T47D (cell line): ENCODE results near the gene OGA.
A peak's percentile ranks its signal among the peaks of the same experiment; 100 is the strongest.

ENCODE experiments used
- DNase-seq, 2 experiments: peaks; one replicate each; pipeline versions ENCODE4 v3.0.0 to v3.0.0-alpha.2; 2011 to 2012; ENCODE audit warnings: low read depth in 1 of 2, low spot score in 1 of 2
- JUND ChIP-seq: IDR thresholded peaks from 2 replicates; pipeline ENCODE4 v1.6.1; 2012; ENCODE audit warnings: low read depth
- in situ Hi-C: cut with HindIII; loops from 2 replicates; pipeline ENCODE4 v1.10.0; 2016; ENCODE audit warnings: low sequenced_read_pairs, low pct_unique_long_range_greater_than_20kb

Gene OGA

DNA sequence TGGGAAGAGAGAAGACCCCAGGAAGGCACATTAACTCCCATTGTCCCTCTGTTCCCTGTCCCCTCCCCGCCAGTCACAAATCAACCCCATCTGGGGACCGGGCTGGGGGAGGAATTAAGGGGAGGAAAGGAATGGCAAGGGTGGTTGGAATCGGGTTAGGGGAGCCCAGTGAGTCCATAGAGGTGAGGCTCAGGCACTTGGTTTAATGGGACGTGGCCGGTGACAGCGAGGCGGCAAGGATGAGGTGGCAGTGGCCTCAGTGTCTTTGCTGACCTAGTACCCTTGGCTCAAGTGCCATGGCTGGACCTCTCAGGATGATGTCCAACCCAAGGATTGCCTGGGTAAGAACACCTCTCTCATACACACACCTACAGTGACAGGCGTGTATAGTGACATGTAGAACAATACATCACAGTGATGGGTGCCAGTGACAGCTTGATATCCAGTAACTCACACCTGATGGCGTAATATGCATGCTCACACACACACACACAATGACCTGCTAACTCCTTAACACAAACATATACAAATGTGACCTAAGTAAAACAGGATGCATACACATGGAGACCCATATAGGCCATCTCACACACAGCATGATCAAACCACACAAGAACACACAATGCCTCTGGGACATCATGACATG, 13.0 kb upstream of the OGA start:
- no peak for TF ChIP-seq JUND
- in situ Hi-C loops, result no loop called here
- DNase-seq, result no peak

DNA sequence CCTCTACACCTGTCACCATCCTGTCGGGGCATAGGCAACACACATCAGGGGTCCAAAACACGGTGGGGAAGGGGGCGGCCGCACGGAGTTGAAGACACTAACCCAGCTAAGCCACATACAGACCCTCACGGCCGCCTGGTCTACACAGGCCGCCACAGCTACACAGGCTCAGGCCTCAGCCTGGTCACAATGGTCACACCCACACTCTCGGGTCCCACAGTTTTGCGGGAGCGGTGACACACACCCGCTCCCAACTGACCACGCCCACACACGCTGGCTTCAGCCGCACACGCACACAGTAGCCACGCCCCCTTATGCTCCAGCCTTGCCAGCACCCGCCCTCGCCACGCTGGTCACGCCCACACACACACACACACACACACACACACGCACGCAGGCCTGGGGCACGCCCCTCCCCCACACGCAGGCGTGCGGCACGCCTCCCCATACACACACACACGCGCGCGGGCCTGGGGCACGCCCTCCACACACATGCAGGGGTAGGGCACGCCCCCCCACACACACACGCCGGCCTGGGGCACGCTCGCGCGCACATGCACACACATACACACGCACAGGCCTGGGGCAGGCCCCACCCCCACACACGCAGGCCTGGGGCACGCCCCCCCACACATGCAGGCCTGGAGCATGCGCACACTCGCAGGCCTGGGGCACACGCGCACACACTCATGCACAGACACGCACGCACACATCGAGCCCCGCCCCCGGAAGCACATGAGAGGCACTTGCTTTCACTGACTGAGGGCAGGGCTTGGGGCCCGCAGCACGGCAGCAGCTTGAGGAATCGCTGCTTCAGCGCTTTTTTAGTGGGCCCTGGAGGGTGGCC, 12.3 kb upstream of the OGA start:
- peak; percentile 96 to 98 for DNase-seq
- TF ChIP-seq JUND, result no peak
- in situ Hi-C loops, result no loop called here

DNA sequence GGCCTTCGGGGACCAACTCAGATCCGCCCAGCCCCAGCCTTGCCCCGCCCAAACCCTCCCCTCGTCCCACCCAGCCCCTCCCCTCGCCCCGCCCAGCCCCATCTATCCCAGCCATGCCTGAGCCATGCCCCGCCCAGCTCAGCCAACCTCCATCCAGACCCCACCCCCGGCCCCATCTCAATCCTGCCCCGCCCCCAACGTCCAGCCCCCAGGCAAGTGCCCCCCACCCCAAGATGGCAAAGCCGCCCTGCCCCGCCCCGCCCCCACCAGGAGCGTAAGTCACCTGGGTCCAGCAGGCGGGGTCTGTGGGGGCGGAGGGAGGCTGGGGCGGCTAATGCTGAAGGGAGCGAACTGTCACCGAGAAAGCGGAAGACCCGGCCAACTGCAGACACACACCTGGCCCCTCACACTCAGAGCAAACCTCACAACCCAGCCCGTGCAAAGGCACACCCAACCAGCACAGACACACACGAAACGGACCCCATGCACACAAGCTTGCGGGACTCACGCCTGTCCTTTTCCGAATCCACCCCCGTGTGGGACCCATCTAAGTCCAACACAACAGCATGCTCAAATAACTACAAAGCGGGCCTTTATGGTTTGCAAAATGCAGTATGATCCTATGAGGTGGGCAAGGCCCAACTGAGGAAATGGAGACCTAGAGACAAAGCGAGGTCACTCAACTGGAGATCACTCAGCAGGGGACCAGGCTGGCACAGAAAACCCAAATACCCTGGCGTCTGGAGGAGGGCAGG, 11.5 kb upstream of the OGA start:
- in situ Hi-C loops, result no loop called here
- no peak for TF ChIP-seq JUND
- DNase-seq, result no peak

DNA sequence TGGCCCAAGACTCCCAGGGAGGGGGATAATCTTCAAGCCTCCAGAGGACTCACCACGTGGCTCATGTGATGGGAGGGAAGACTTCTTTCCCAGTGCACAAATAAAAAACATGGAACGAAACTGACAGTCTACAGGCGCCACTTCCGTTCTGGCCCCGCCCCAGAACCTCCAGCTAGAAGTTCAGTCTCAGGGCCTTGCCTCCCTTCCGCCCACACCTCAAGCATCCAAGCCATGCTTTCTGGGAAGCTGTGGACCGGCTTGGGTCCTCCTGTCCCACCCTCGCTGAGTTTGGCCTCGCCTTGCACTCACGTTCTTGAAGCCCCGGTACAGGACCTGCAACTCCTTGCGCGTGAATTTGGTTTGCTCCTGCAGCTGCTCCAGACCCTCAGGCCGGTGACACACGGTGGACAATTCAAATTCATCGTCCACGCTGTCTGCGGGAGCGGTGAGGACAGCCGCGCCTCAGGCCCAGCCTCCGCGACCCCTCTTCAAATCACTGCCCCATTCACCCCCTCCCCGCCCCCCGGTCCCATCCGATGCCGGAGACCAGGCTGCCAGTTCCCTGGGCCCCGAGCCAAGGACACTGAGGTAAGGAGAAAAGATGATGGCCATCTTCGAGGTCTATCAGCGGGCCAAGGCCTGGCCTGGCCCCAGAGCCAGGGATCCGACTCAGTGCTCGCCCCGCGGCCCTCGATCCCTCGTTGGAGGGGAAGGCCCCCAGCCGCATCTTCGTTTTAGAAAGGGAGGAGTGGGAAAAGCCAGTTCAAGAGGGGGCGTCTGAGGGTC, 10.7 kb upstream of the OGA start:
- no peak for DNase-seq
- in situ Hi-C loops, result no loop called here

DNA sequence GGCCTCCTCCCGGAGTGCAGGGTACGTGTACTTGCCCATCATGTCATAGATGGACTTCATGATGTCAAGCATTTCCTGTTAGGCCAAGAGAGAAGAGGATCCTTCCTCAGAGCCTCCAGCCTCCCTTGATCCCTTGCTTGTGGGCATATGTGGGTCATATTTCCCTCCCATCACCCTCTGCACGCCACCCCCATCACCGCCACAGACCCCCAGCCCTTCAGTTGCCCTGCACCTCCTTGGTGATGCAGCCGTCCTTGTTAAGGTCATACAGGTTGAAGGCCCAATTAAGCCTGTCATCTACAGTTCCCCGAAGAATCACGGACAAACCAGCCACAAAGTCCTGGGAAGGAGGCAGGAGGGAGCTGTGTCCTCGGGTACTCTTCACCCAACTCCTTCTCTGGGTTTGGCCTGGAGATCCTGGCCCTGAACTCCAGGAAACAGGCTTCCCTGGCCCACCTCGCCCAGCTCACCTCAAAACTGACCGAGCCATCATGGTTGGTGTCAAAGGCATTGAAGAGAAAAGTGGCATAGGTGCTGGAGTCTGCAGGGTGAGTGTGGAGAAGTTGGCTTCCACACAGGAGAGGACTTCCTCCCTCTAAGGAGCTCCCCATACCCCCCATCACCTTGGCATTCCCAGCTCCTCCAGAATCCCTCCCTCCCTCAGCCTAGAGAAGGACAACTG, 9.8 kb upstream of the OGA start:
- DNase-seq, result no peak
- no peak for TF ChIP-seq JUND
- in situ Hi-C loops, result no loop called here

More for the DNA sequence above, 10.7 kb upstream of the OGA start:
- TF ChIP-seq JUND, result no peak

DNA sequence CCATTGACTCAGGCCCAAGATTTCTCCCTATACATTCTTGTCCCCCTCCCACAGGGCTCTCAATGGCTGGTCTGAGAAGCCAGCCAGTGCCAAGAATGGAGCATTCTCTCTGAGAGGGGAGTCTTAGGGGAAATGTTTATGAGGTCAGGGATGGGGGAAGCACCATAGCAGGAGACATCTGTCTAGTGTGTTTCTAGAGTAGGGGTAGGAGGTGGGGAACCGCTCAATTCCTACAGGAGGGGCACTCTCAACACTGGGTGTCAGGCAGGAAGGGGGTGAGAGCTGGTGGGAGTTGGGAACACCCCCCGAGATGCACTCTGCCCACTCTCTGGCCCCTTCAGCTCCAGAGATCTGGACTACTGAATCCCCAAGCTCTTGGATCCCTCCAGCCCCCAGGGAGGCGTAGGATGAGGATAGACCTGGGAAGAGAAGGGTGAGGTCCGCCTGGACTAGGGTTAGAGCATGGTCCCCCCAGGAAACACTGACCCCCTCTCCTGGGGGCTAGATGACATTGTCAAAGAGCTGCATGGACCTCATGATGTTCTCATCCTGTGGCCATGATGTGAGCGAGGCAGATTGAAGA, 8.7 kb upstream of the OGA start:
- in situ Hi-C loops, result no loop called here
- TF ChIP-seq JUND, result no peak
- no peak for DNase-seq

DNA sequence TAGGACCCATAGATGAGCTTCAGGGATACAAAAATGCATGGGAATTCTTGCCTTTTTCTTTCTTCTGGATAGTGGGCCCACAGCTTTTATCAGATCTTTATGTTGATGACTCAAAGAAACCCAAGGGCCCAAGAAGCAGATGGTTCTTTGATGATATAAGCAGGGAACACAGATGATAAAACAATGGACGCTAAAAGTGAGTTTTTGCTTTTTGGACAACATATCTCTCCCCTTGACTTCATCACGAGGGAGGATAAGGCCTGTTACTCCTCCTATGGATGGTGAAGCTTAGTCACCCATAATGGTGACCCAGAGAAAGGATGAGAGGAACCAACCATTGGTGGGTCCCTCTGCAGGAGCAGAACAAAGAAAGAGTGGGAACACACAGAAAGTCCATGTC, 6.5 kb upstream of the OGA start:
- in situ Hi-C loops, result no loop called here
- DNase-seq, result no peak
- no peak for TF ChIP-seq JUND

DNA sequence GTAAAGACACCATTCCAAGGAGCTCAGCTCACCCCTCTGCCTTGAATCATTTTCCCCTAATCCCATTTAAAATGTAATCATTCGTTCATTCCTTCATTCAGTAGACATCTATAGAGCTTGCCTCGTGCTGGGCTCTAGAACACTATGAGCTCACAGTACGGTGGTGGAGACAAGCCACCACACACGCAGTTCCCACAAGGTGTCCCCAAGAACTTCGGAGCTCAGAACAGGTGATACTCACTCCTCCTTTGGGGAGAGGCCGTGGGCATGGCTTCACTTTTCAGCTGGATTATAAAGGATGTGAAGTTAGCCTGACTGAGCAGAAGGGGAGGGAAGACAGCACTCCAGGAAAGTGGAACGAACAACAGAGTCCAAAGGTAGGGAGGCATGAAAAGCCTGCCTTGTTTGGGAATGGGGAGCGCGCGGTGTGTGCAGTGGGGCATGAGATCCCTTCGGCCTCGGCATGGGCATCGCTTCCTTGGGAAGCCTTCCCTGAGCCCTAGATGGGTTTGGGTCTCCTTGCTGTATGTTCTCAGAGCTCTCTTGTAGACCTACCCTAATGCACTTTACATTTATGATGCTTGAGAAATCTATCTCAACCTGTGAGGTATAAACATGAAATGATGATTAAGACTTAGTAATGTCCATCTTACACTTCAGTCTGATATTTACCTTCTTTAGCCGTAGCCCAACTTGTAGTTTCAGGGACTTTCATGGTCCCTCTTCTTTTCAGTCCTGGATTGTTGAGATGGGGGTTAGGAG, 809 bp upstream of the OGA start:
- no peak for TF ChIP-seq JUND
- in situ Hi-C loops, result no loop called here
- no peak for DNase-seq

DNA sequence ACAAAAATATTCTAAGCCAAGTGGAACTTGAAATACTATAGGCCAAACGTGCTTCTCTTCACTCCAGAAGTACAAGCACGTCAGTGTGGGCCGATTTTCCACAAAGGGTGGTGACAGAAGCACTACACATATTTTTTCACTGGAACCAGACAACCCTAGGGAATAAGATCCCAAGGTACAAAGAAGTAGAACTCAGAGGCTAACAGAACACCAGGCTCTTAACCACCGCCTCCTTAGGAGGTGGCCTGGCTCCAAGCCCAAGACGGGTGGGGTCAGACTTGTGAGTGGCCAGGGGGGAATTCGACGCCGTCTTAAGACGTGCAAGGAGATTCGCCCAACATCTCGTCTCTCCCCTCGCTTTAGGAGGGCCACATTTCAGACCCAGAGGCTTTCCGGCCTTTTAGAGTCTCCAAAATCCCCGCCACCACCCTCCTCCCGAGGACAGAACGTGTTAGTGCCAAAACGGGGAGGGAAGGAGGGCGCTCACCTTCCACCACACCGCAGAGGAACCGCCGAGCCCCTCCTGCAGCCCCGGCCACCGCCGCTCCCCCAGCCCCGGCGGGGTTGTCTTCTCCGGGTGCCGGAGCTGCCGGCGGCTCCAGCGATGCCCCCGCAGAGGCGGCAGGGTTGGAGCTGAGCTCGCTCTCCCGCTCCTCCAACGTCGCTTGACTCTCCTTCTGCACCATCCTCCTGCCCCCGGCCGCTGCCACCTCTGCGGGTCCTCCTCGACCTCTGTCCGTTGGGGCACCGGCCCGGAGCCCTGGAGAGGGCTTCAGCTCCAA, 716 bp downstream of the OGA start:
- in situ Hi-C loops, result no loop called here
- DNase-seq, result peak; percentile 70 to 97
- TF ChIP-seq JUND, result no peak

DNA sequence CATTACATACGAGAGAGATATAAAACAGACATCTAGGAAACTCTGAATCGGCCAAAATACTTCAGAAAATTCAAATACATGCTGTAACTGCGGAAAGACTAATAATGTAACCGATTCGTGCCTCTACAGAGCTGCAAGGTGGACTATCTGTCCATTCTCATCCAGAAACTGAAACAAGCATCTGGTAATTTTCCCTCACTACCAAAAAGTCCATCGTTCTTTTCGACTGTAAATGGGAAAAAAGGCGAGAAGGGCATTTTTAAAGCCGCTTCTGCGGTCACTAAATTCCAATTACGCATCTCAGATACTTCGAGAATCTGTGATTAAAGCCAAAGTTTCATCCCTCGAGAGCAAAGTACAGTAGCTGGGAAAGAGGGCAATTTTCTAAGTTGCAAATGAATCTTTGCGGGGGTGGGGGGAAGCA, 1.3 kb downstream of the OGA start:
- no peak for TF ChIP-seq JUND
- DNase-seq, result no peak
- in situ Hi-C loops, result no loop called here

DNA sequence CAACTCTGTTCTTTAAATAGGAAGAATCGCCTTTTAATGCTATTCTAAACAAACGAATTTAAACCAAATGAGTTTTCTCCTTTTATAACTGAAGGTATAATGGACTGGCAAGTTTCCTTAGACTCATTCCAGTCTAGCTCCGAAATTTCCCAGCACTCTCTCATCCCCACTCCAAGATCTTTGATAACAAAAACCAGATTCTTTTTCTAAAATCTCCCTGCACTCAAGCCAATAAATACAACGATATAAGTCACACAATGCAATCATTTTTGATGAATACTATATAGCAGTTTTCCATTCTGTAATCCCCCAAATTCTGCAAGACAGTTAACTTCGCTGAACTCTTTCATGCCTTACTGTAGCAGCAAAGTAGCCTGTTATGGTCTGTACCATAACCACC, 1.9 kb downstream of the OGA start:
- TF ChIP-seq JUND, result no peak
- DNase-seq, result no peak
- in situ Hi-C loops, result no loop called here
